Measurements from ENCODE around the gene CACNB2.

CACNB2 gene

DNA sequence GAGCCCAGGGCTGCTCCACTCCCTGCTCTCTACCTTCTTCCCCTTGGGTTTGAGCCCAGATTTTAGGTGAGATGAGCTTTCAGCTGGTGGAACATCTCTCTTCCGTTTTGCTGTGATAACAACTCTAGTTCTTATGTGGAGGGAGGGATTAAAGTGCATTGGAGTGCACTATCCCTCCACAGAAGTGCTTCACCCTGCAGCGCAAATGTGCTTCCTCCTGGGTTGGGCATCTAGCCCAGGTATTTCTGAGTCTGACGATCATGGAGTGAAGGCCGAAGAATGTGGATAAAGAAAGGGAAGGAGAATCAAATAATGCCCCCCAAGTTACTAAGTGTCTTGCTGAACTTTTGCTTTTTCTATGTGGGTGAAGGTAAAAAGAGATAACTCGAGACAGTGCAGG, 157.4 kb downstream of the CACNB2 start:
- no peak for DNase-seq

DNA sequence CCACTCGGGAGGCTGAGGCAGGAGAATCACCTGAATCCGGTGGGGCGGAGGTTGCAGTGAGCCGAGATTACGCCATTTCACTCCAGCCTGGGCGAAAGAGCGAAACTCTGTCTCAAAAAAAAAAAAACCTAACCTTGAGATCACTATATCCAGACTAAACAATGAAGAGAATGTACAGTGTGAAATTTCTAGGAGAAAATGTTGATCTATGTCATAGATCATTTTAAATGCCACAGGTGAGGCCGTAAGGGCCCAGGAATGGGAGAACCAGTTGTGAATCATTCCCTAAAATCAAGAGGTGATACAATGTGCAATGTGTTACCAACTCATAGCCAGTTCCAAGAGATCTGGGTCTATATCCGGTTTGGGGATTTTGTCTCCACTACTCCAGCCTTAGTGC, 158.0 kb downstream of the CACNB2 start:
- no peak for DNase-seq

DNA sequence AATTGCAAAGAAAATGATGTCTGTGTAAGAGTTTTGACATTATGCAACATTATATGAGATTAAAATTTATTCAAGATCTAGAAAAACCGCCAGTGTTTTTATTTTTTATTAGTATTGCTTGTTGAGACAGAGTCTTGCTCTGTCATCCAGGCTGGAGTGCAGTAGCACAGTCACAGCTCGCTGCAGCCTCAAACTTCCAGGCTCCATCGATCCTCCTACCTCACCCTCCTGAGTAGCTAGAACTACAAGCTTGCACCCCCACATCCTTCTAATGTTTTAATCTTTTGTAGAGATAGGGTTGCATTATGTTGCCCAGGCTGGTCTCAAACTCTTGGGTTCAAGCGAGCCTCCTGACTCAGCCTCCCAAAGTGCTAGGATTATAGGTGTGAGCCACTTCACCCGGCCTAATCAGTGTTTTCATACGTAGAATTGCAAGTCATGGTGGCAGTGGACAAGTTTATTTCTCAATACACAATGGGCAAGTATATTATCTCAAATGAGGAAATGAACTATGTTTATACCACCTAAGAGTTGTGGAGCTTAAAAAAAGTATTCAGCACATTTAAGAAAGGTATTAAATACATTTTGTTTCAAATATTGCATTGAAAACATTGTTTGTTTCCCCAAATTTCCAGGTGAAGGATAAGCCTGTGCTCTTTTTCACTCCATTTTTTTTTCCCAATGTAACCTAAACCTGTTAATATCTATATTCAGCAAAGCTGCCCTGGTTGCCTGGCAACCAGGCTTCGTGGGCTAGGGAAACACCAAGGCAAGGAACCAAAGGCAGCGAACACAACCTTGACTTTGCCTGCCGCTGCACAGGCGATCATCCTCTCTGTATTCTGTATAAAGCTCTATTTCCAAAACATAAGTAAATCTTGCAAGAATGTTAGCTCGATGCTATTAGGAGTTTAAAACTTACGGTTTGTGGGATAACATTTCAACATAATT, 163.9 kb downstream of the CACNB2 start:
- DNase-seq = no peak

DNA sequence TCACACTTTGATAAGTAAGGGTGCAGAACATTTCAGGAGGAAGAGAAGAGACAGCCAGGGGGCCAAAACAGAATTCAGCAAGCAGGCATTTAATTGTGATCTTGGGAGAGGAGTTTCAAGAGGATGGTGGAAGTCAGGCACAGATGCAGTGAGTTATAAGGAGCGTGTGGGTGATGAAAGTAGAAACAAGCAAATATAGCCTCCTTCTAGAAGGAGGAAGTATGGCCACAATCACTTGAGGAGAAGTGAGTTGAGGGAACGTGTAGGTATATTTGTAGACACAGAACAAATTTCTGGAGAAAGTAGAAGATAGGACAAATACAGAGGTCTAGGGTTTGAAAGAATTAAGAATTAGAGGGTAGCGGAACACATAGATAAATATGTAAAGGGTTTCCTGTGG, 165.8 kb downstream of the CACNB2 start:
- DNase-seq = no peak

DNA sequence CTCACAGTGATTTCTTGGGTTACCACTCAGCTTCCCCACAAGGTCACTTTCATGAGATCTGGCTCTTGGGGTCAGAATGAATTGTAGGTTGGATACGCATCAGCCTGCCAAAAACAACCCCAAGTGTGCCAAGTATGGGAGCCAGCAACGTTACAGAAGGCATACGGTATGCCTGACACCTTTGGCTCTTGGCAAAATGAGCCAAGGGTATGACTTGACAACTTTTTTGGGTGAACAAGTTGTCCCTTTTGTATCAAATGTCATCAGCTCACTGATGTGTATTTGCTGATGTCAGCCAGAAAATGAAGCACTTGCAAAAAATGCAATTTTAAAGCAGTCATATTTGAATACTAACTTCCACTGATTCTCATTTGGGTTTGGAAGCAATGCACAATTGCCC, 168.4 kb downstream of the CACNB2 start:
- DNase-seq = no peak

DNA sequence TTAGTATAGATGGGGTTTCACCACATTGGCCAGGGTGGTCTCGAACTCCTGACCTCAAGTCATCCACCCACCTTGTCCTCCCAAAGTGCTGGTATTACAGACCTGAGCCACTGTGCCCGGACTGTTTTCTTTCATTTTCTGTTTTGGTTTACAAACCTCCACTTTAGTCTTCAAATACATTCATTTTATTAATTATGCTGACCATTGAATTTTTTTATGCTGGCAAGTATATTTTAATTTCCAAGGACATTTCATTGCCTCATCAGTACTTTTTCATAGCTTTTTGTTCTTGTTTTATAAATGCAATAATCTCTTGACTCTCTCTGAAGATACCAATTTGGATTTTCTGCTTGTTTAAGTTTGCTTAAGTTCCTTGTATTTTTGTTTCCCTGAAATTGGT, 170.5 kb downstream of the CACNB2 start:
- no peak for DNase-seq

DNA sequence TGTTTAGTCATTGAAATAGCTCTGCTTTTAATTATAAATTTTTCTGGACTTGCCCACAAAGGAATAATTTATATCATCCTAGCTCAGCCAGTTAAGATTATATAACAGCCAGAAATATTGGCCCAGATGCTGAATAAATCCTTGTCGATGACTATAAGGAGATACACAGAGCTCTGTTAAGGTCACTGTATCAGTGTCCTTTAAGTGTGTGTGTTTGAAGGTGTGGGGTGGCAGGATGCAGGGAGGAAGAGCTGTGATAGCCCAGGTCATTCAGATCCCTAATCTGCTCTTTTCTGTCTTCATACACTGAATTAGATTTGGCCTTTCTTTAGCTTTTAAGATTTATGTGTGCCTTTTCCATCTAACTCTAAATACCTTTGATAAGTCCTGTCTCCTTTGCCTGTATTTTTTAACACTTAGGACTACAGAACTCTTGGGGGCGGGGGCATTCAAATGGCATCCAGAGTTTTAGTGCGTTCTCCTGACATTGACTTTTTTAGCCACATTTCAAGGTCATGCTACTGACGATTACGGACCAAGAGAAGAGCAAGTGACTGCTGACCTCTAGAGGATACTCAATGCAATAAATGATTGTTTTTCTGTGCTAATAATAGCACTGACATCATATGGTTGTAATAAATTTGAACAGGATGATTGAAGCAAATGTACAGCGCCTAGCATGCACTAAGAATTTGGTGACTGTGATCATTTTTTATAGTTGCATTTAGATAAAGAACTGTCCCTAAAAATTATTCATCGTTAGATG, 172.3 kb downstream of the CACNB2 start:
- no peak for DNase-seq

DNA sequence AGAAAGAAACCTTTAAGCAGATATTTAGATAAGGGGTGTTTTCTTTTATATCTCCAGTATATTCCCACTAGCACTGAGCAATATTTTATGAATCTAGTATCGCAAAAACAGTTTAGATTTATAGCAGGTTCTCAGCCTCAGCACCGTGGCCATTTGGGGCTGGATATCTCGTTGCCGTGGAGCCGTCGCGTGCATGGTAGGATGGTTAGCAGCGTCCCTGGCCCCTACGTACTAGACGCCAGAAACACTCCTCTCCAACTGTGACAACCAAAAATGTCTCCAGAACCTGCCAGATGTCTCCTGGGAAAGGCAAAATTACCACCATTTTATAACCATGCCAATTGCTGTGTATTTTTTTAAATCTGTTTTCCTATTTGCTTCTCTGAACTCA, 172.9 kb downstream of the CACNB2 start:
- no peak for DNase-seq

DNA sequence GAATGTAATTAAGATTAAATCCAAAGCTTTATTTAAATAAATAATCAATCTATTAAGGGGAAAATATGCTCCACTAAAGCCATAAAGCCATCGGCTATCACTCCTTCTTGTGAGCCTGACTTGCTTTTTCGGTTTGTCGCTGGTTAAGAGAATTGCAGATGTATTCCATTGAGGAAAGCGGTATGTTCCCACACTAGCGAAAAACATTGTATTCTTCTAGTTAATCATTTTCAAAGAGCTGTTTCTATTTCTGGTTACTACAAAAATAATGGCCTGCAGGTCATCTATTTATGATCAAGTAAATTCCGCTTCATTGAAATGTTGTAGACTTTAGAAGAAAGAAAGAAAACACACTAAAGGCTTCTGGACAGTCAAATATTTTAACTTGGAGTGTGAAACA, 173.4 kb downstream of the CACNB2 start:
- DNase-seq = no peak

DNA sequence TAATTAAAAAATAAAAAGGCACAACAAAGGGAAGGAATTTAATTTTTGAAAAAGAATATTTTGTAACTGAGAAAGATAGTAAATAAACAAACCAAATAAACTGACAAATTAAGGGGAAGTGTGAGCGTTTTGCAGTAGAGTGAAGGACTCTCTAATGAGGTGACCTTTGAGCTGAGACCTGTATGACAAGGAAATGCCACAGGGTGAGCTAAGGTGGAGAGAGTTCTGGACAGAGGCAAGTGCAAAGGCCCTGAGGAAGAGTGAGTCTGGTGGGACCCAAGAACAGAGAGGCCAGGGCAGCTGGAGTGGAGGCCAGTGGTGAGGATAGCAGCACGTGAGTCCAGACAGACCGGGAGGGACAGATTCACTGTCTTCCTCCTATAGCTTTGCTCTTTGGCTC, 179.4 kb downstream of the CACNB2 start:
- DNase-seq = no peak

DNA sequence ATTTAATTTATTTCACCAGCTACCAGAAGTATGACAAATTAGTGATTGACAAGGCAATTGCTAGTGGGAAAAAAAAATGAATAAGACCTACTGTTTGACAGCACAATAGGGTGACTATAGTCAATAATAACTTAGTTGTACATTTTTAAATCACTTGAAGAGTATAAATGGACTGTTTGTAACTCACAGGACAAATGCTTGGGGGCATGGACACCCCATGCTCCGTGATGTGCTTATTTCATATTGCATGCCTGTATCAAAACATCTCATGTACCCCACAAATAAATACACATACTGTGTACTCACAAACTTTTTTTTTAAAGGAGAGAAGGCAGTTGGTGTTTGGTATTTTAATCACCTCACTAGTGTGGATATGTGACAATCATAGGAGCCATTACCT, 181.1 kb downstream of the CACNB2 start:
- no peak for DNase-seq

DNA sequence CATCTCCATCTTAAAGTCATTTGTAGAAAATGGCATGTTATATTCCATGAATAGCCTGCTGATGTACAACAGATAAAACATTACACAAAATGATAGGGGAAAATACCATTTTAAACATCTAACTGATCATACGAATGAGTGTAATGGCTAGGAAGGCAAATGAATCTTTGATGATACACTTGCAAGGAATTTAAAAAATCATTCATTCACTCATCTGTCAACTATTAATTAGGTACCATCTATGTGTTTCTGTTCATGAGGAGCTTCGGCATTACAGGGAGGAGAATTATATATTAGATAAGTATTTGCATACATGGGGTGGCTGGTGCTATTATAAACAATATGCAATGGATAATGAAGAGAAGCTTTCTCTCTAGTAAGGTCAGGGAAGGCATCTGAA, 183.7 kb downstream of the CACNB2 start:
- no peak for DNase-seq

DNA sequence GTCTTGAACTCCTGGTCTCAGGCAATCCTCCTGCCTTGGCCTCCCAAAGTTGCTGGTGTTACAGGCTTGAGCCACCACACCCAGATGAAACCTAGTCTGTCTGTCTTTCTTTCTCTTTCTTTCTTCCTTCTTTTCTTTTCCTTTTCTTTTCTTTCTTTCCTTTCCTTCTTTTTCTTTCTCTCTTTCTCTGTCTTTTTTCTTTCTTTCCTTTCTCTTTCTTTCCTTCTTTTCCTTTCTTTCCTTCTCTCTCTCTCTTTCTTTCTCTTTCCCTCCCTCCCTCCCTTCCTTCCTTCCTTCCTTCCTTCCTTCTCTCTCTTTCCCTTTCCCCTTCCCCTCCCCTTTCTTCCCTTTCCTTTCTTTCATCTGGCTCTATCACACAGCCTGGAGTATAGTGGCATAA, 185.2 kb downstream of the CACNB2 start:
- DNase-seq = no peak

DNA sequence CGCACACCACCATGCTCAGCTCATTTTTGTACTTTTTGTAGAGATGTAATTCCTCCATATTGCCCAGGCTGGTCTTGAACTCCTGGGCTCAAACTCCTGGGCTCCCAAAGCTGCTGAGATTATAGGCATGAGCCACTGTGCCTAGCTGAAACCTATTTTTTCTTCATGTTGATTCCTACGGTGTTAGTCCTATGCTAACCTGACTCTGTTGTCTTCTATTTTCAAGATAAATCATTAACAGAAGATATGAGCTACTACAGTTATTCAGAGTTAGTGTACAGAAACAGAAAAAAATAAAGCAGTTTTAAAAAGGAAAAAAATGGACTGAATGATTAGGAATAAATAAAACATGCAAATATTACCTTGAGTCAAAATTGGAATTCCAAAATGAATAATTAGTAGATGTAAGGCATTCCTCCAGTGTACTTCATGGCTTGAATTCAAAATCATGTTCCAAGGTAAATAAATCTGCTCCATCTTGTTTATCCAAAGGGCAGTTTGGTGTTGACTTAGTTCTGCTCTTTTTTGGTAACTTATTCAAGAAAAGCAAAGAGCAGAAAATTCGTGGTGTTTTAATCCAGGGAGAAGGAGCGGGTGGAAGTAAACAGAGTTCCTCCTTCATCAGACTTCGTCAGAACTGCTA, 185.8 kb downstream of the CACNB2 start:
- DNase-seq = no peak

DNA sequence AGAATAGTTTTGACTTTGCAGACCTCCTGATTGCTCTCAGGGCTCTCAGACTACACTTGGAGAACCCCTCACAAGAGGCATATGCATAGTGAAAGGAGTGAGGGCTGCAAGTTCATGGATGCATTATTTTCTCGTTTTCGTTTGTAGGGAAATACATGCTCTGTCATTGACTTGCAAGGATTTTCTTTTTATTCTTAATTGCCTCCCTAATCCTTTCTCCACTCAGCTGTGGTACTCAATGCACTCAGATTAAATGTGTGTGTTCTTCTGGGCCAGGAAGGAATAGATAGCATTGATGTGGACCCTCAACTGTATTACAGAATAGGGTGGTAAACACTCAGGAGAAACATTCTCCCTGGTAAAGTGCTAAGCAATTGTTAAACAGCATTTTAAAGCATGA, 188.7 kb downstream of the CACNB2 start:
- DNase-seq = no peak

DNA sequence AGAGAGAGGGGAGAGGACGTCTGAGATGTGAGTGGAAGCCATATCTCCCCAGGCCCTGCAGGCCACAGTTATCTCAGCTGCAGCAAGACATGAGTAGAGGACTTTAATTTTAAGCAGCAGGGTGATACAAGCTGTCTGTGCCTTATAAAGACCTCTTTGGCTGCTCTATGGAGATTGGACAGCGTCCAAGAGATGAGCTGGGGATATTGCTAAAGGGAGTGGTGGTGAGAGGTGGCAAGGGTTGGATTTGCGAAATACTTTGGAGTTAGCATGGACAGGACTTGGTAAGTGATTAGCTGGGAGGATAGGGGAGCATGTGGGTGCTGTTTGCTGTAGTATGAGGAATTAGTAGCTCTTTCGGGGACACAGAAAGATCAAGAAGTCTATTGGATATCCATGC, 191.8 kb downstream of the CACNB2 start:
- DNase-seq = no peak

DNA sequence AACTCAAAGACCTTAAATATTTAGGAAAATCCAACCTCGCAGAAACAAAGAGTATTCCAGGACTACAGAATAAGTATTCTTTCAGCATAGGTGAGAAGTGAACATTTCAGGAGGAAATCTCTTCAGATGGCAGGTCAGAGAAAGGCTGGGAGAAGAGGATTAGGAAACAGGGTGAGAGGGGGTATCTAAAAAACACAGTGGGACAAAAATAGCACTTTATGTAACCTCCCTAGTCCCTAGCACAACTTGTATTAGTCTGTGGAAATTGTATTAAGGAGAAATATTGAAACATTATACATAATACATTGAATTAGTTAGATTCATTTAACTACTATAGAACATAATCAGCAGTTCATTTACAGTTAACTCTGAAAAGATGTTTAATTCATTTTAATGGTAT, 192.3 kb downstream of the CACNB2 start:
- no peak for DNase-seq

DNA sequence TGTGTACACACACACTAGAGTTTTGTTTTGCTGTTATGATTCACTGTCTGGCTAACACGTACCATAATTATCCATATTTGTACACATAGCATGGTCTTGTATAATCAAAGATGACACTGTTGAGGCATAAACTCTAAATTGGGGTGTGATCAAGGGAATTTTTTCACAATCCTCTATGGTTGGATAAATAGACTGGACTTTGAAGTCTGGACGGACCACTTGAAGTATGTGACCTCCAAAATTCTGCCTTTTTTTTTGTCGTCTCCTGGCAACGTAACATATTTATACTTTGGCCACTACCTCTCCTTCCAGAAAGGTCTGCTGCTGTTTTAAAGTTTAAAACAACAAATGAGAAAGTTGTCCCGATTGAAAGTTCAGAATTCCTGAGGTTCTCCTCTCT, 193.4 kb downstream of the CACNB2 start:
- DNase-seq = no peak

DNA sequence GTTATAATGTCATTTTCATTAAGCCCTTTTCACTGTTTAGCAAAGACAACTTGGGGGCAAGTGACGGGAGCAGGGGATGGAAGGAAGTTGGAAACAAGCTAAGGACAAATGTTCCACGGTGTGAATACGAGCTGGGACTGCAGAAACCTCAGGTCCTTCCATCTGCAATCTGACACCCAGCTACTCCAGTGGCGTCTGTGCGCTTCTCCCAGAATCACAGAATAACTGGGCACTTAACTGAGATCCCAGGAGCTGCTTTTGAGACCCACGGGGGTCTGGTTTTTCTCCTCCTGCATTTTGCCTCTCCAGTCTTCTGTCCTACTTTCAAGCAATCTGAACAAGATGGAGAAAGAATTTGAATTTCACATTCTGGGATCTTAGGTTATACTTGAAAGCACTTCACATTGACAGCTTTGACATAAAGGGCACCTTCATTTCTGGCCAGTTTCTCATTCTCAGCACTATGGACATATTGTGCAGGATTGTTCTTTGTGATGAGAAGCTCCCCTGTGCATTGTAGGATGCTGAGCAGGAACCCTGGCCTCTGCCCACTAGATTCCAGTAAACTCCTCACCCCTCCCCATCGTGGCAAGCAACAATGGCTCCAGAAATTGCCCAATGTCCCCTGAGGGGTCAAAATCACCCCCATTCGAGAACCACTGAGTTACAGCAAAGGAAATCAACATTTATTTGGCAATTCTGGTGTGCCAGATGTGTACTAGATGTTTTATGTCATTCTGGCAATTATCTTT, 194.1 kb downstream of the CACNB2 start:
- DNase-seq = no peak

DNA sequence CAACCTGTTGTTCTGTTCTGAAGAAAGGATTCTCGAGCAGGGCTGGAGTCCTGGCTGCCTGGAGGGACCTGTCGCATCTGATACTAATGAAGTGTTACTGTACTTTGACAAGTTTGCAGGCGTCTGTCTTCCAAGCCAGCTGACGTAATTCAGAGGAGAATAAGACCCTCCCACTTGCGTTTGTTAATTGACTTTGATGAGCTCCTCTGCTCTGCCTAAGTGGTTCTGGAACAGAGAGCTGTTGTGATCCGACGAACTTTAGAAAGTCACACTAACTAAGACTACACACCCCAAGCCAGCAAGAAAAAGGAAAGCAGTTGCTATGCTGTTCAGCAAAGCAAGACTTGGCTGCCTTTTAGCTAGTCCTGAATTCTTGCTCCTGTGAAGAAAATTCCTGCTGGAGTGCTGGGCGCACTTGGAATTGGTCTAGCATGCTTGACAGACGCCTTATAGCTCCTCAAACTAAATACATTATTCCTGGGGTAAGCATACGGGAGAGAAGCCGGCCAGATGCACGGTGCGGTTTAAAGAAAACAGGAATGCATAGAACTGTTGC, 200.3 kb downstream of the CACNB2 start:
- DNase-seq = no peak

DNA sequence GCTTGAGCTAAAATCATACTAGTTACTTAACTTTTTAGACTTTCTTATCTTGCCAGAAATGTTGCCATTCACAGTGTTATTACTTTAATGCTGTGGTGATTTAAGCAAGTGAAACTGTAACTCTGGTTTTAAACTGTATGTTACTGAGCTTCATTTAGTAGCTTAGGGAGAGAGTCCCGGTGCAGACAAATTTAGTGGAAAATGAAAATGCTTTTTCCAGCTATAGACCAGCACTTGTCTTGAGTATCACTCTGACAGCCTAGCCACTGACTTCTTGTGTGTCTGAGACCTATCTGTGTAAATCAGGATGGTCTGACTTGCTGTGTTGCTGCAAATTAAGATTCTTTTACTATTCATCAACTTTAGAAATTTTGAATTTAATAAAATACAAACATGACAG, 200.8 kb downstream of the CACNB2 start:
- DNase-seq = no peak

DNA sequence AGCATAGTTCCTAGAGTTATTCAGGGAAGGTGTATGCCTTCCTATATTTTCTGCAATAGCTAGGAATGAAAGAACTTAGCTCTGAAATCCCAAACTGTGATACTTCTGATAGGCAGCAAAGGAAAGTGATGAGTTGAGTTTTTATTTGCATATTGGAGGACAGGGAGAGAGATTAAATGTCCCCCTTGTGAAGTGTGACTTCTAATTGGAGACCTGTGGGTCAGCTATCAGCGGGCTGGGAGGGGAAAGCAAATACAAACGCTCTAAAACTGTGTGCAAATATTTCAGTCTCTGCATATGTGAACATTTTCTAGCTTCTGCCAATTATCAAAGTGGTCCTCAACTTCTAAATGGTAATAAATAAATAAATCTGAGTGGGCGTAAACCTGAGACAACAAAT, 203.3 kb downstream of the CACNB2 start:
- no peak for DNase-seq

DNA sequence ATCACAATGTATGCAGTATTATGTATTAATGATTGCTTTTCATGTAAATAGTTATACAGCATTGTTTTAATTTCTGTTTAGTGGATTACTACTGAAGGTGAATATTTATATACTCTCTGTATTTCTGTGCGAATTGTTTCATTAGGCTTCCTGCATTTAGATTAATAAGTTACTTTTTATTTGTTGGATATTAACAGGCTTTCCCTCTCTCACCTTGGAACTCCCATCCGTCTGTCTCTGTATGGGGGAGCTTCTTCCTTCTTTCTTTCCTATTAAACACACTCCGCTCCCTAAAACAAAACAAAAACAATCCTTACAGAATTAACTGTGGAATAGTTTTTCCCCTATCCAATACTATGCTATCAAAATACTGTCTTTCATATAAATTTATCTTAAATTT, 205.1 kb downstream of the CACNB2 start:
- DNase-seq = no peak
